ENCODE measurements around the gene TIGD3. TPM values are rescaled to one million over a fixed set of nuclear protein-coding genes. Genes with fewer than 3 reads are reported as not detected.

Gene TIGD3
- polyA plus RNA-seq, 1 donor (not counting 4 experiments of a cell fraction or from before 2014, with no cell fraction given) = not detected

DNA sequence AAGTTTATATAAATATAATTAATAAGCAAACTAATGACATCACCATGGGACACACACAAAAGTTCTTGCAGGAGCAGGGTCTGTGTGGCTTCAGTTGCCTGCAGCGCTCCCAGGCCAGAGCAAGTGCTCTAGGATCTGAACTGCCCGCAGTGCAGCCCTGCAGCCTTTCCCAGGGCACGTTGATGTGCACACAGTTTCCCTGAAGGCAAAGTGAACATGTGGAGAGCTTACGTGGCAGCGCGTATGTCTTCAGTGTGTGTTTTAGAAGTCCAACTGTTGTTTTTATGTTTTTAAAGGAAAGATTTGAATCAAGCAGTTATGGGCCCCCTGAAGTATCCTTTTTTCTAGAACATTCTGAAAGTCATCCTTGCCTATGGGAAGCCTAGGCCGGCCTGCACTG, 1.2 kb upstream of the TIGD3 start:
- no peak for FAIRE-seq
- Histone ChIP-seq H3K4me2 (ENCODE audit: control insufficient read depth, extremely low read depth, insufficient read depth, low read depth, low read length) (no peak overlapping the region), H3K79me2 (ENCODE audit: control insufficient read depth, insufficient read depth, low read length) (no peaks in the 10 kb centered on the region), H3K9ac (ENCODE audit: control insufficient read depth, extremely low read depth, insufficient read depth, low read length) (no peak overlapping the region), H3K9me1 (ENCODE audit: control insufficient read depth, extremely low read depth, insufficient read depth, low read length) (no peaks in the 10 kb centered on the region), H3K36me3 (ENCODE audit: control insufficient read depth in 2 of 2, extremely low read depth in 1 of 2, insufficient read depth in 2 of 2, low read length in 2 of 2) (peaks cover 16 to 19% of the 10 kb centered on the region in 2 experiments), H3K4me3 (ENCODE audit: control insufficient read depth in 2 of 3, extremely low read depth in 1 of 3, insufficient read depth in 2 of 3, low read depth in 1 of 3, low read length in 3 of 3) (no peak overlapping the region), H3K27me3 (ENCODE audit: control insufficient read depth, extremely low read depth, insufficient read depth, low read length) (peaks cover 19% of the 10 kb centered on the region), H2AFZ (ENCODE audit: control insufficient read depth, low read length) (no peak overlapping the region), H4K20me1 (ENCODE audit: control insufficient read depth, extremely low read depth, insufficient read depth, low read length) (peaks cover 2% of the 10 kb centered on the region), H3K27ac (ENCODE audit: control insufficient read depth, insufficient read depth, low read length) (no peak overlapping the region), H3K4me1 (ENCODE audit: control insufficient read depth, extremely low read depth, insufficient read depth, low read length) (peaks cover 12% of the 10 kb centered on the region), H3K9me3 (ENCODE audit: control insufficient read depth, low read depth, low read length) (no peaks in the 10 kb centered on the region)
- TF ChIP-seq, protein P1, sequence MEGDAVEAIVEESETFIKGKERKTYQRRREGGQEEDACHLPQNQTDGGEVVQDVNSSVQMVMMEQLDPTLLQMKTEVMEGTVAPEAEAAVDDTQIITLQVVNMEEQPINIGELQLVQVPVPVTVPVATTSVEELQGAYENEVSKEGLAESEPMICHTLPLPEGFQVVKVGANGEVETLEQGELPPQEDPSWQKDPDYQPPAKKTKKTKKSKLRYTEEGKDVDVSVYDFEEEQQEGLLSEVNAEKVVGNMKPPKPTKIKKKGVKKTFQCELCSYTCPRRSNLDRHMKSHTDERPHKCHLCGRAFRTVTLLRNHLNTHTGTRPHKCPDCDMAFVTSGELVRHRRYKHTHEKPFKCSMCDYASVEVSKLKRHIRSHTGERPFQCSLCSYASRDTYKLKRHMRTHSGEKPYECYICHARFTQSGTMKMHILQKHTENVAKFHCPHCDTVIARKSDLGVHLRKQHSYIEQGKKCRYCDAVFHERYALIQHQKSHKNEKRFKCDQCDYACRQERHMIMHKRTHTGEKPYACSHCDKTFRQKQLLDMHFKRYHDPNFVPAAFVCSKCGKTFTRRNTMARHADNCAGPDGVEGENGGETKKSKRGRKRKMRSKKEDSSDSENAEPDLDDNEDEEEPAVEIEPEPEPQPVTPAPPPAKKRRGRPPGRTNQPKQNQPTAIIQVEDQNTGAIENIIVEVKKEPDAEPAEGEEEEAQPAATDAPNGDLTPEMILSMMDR (optimal IDR thresholded peaks at IDR 0.05 in 1 of 3, IDR thresholded peaks at IDR 0.05 in 1 of 3, conservative IDR thresholded peaks at IDR 0.05 in 1 of 3; ENCODE audit: extremely low read depth in 1 of 3, insufficient read depth in 2 of 3, low read length in 3 of 3) = no peak
- no peak for TF ChIP-seq EZH2 (IDR thresholded peaks at IDR 0.05; ENCODE audit: low read length)
- dilution Hi-C loops (cut with MboI; ENCODE audit: extremely low pct_ligation_motif_present, low sequenced_read_pairs) = no loop called here
- no peak for DNase-seq (ENCODE audit: low read depth, low spot score)

DNA sequence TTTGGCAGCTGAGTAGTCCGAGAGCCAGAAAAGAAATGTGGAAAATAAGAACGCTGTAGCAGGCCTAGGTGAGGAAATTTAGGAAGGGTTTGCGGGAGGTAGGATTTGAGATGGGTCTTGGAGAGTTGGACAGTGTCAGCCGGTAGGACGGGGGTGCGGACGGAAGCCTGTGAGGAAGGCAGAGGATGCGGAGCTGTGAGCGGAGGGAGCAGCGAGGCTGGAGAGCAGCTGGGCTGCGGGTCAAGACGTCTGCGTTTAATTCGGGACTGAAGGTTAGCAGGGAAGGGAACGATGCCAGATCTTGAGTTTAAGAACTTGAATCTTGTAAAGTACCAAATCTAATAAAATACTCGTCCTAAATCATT, 669 bp upstream of the TIGD3 start:
- no peaks in the 10 kb centered on the region for H3K9me1 ChIP-seq (ENCODE audit: control insufficient read depth, extremely low read depth, insufficient read depth, low read length)
- peak overlapping the region; percentile 37 to 85 (median 65) for H3K4me3 ChIP-seq (ENCODE audit: control insufficient read depth in 2 of 3, extremely low read depth in 1 of 3, insufficient read depth in 2 of 3, low read depth in 1 of 3, low read length in 3 of 3)
- H3K4me1 ChIP-seq (ENCODE audit: control insufficient read depth, extremely low read depth, insufficient read depth, low read length) = peaks cover 12% of the 10 kb centered on the region
- DNase-seq (ENCODE audit: low read depth, low spot score) (no peak), FAIRE-seq (no peak)
- H3K79me2 ChIP-seq (ENCODE audit: control insufficient read depth, insufficient read depth, low read length) = no peaks in the 10 kb centered on the region
- peak overlapping the region; percentile 42 for H2AFZ ChIP-seq (ENCODE audit: control insufficient read depth, low read length)
- H3K36me3 ChIP-seq (ENCODE audit: control insufficient read depth in 2 of 2, extremely low read depth in 1 of 2, insufficient read depth in 2 of 2, low read length in 2 of 2) = peaks cover 14 to 15% of the 10 kb centered on the region in 2 experiments
- no peak for TF ChIP-seq EZH2 (IDR thresholded peaks at IDR 0.05; ENCODE audit: low read length)
- TF ChIP-seq, protein P1 (optimal IDR thresholded peaks at IDR 0.05 in 1 of 3, IDR thresholded peaks at IDR 0.05 in 1 of 3, conservative IDR thresholded peaks at IDR 0.05 in 1 of 3; ENCODE audit: extremely low read depth in 1 of 3, insufficient read depth in 2 of 3, low read length in 3 of 3) = no peak
- peaks cover 2% of the 10 kb centered on the region for H4K20me1 ChIP-seq (ENCODE audit: control insufficient read depth, extremely low read depth, insufficient read depth, low read length)
- H3K27ac ChIP-seq (ENCODE audit: control insufficient read depth, insufficient read depth, low read length) = no peak overlapping the region
- peak overlapping the region; percentile 61 for H3K9ac ChIP-seq (ENCODE audit: control insufficient read depth, extremely low read depth, insufficient read depth, low read length)
- no peaks in the 10 kb centered on the region for H3K9me3 ChIP-seq (ENCODE audit: control insufficient read depth, low read depth, low read length)
- dilution Hi-C loops (cut with MboI; ENCODE audit: extremely low pct_ligation_motif_present, low sequenced_read_pairs) = no loop called here
- H3K4me2 ChIP-seq (ENCODE audit: control insufficient read depth, extremely low read depth, insufficient read depth, low read depth, low read length) = peak overlapping the region; percentile 92
- peaks cover 19% of the 10 kb centered on the region for H3K27me3 ChIP-seq (ENCODE audit: control insufficient read depth, extremely low read depth, insufficient read depth, low read length)
